GM23248 (cell line): Measurements from ENCODE around the gene AMD1.

Experiments used
- EZH2 ChIP-seq: fragments of 200-600 bp; sonication (generic); IDR thresholded peaks from 2 replicates; pipeline ENCODE4 v1.6.1; 2018; ENCODE audit warnings: antibody characterized with exemption, mild to moderate bottlenecking; ENCODE audit not compliant: insufficient read depth, poor library complexity, severe bottlenecking
- EZH2phosphoT487 ChIP-seq: fragments of 200-600 bp; sonication (generic); IDR thresholded peaks from 2 replicates; pipeline ENCODE4 v1.6.1; 2018; ENCODE audit warnings: antibody characterized with exemption, moderate library complexity, mild to moderate bottlenecking, low read depth; ENCODE audit not compliant: insufficient read depth

DNA sequence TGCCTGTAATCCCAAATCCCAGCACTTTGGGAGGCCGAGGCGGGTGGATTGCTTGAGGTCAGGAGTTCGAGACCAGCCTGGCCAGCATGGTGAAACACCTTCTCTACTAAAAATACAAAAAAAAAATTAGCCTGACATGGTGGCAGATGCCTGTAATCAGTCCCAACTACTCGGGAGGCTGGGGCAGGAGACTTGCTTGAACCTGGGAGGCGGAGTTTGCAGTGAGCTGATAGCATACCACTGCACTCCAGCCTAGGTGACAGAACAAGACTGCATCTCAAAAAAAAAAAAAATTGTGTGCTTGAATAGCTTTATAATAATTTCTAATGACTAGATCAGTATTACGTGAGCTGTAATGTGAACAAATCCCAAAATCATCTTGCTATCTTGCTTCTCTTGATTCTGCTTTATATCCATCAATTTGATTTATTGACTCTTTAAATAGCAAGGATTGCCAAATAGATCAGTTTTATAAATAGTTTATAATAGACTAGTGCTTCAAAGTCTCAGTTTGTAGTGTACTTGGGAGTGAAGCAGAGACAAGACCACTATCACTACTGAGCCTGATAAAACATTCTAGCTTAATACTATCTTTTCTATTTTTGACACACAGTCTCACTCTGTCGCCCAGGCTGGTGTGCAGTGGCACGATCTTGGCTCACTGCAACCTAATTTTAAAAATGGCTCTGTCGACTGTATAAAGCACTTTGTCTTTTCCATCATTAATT lies 7.1 kb downstream of the AMD1 start:
- TF ChIP-seq EZH2: no peak
- no peak for TF ChIP-seq EZH2phosphoT487
